Brain microvascular endothelial cell (primary cell): Measurements from ENCODE around the gene DDX4.

Experiments used
- DNase-seq: peaks from one replicate; pipeline ENCODE4 v3.0.0-alpha.2; 2020
- H3K27ac ChIP-seq: fragments of 250-450 bp; sonication (Bioruptor Pico); 2 replicates; pipeline ENCODE4 v1.5.1; 2020; ENCODE audit warnings: mild to moderate bottlenecking, moderate library complexity
- H3K27me3 ChIP-seq: fragments of 250-450 bp; sonication (Bioruptor Pico); replicated peaks from 2 replicates; pipeline ENCODE4 v1.5.1; 2020; ENCODE audit warnings: mild to moderate bottlenecking
- H3K36me3 ChIP-seq: fragments of 250-450 bp; sonication (Bioruptor Pico); replicated peaks from 2 replicates; pipeline ENCODE4 v1.5.1; 2020; ENCODE audit warnings: mild to moderate bottlenecking
- H3K4me3 ChIP-seq: 2 replicates; pipeline ENCODE4 v1.5.1; 2011; ENCODE audit warnings: low read depth, mild to moderate bottlenecking, control low read depth, low read length, moderate library complexity
- CTCF ChIP-seq: IDR thresholded peaks from 2 replicates; pipeline ENCODE4 v1.5.1; 2011; ENCODE audit warnings: low read depth, mild to moderate bottlenecking, moderate library complexity, low read length, control low read depth, inconsistent platforms; ENCODE audit errors: missing control alignments
- in situ Hi-C: cut with HindIII; loops from 2 replicates; pipeline ENCODE4 v1.10.0; 2017; ENCODE audit warnings: low sequenced_read_pairs, low pct_ligation_motif_present

Gene DDX4

GRCh38 chr5:55734658-55735057, 3.2 kb upstream of the DDX4 start:
- no peak for DNase-seq
- no peaks in the 10 kb centered on the region for H3K36me3 ChIP-seq
- in situ Hi-C loops = no loop called here
- H3K4me3 ChIP-seq = no peak overlapping the region
- H3K27me3 ChIP-seq = no peaks in the 10 kb centered on the region
- H3K27ac ChIP-seq = no peak overlapping the region
- TF ChIP-seq CTCF = no peak

GRCh38 chr5:55742778-55743177, 4.9 kb downstream of the DDX4 start:
- TF ChIP-seq CTCF = no peak
- no peaks in the 10 kb centered on the region for H3K27me3 ChIP-seq
- H3K27ac ChIP-seq = no peak overlapping the region
- no peaks in the 10 kb centered on the region for H3K36me3 ChIP-seq
- no peak overlapping the region for H3K4me3 ChIP-seq
- in situ Hi-C loops = no loop called here
- DNase-seq = no peak

- DNase-seq = no peak
- TF ChIP-seq CTCF = no peak
- Histone ChIP-seq H3K4me3 (no peak overlapping the region), H3K27me3 (no peaks in the 10 kb centered on the region), H3K27ac (no peak overlapping the region), H3K36me3 (no peaks in the 10 kb centered on the region)
- in situ Hi-C loops = no loop called here
These were observed 10.0 kb downstream of the DDX4 start for GRCh38 chr5:55747778-55748318.

- Histone ChIP-seq H3K27ac (no peak overlapping the region), H3K27me3 (no peaks in the 10 kb centered on the region), H3K4me3 (no peak overlapping the region), H3K36me3 (no peaks in the 10 kb centered on the region)
- DNase-seq = no peak
- in situ Hi-C loops = no loop called here
- no peak for TF ChIP-seq CTCF
These were observed 11.5 kb downstream of the DDX4 start for GRCh38 chr5:55749387-55749786.

GRCh38 chr5:55750063-55750462, 12.2 kb downstream of the DDX4 start:
- no peak for TF ChIP-seq CTCF
- Histone ChIP-seq H3K27me3 (no peaks in the 10 kb centered on the region), H3K27ac (no peak overlapping the region), H3K4me3 (no peak overlapping the region), H3K36me3 (no peaks in the 10 kb centered on the region)
- in situ Hi-C loops = no loop called here
- DNase-seq = no peak

- in situ Hi-C loops = no loop called here
- TF ChIP-seq CTCF = no peak
- no peak overlapping the region for H3K4me3 ChIP-seq
- H3K27me3 ChIP-seq = no peaks in the 10 kb centered on the region
- H3K36me3 ChIP-seq = no peaks in the 10 kb centered on the region
- no peak for DNase-seq
- H3K27ac ChIP-seq = no peak overlapping the region
These were observed 12.6 kb downstream of the DDX4 start for GRCh38 chr5:55750499-55750898.
